H1 (cell line): ENCODE results near the gene CLEC16A. TPM values are rescaled to one million over a fixed set of nuclear protein-coding genes. Genes with fewer than 3 reads are reported as not detected.

Experiments
- CTCF ChIA-PET: fragments of 300-600 bp; sonication (Branson Sonifier 250); formaldehyde crosslinking; loops from one replicate; lab custom pipeline; 2021; ENCODE audit not compliant: partially characterized antibody; lab: Charles Lee
- POLR2A ChIA-PET: fragments of 300-600 bp; sonication (Branson Sonifier 250); formaldehyde crosslinking; loops from one replicate; lab custom pipeline; 2021; ENCODE audit warnings: inconsistent platforms; ENCODE audit not compliant: partially characterized antibody; lab: Charles Lee
- DNase-seq, 2 experiments: peaks; one replicate each; pipeline versions ENCODE4 v3.0.0 to v3.0.0-alpha.2; 2010 to 2022; ENCODE audit warnings: low spot score in 2 of 2, low read depth in 1 of 2, mixed read lengths in 1 of 2
- FAIRE-seq: peaks from 2 replicates; lab custom pipeline; 2011; peaks lifted over from hg19 to GRCh38; lab: Jason Lieb, UNC
- H2AFZ ChIP-seq: 2 replicates; pipeline ENCODE4 v1.8.1; 2012; ENCODE audit warnings: low read length, inconsistent platforms
- H2AK5ac ChIP-seq: 2 replicates; pipeline ENCODE4 v1.6.1; 2013; ENCODE audit warnings: low read depth, low read length
- H2BK120ac ChIP-seq: replicated peaks from 2 replicates; pipeline ENCODE3; 2013; ENCODE audit warnings: low read depth, low read length, inconsistent platforms
- H2BK12ac ChIP-seq: 2 replicates; pipeline ENCODE4 v1.6.1; 2013; ENCODE audit warnings: low read depth, low read length
- H2BK15ac ChIP-seq: 2 replicates; pipeline ENCODE4 v1.6.1; 2013; ENCODE audit warnings: low read length
- H2BK20ac ChIP-seq: 2 replicates; pipeline ENCODE4 v1.6.1; 2013; ENCODE audit warnings: low read length
- H2BK5ac ChIP-seq: 2 replicates; pipeline ENCODE4 v1.6.1; 2013; ENCODE audit warnings: low read depth, low read length
- H3K14ac ChIP-seq: 2 replicates; pipeline ENCODE4 v1.6.1; 2013; ENCODE audit warnings: inconsistent platforms; ENCODE audit not compliant: insufficient read length
- H3K18ac ChIP-seq: 2 replicates; pipeline ENCODE4 v1.6.1; 2013; ENCODE audit warnings: low read length; ENCODE audit errors: extremely low read depth
- H3K23ac ChIP-seq: 2 replicates; pipeline ENCODE4 v1.6.1; 2013; ENCODE audit warnings: inconsistent platforms; ENCODE audit not compliant: insufficient read length
- H3K23me2 ChIP-seq: 2 replicates; pipeline ENCODE4 v1.6.1; 2013; ENCODE audit warnings: low read depth, low read length
- H3K27ac ChIP-seq: 2 replicates; pipeline ENCODE4 v1.6.1; 2011; ENCODE audit warnings: low read depth, low read length, inconsistent platforms
- H3K27me3 ChIP-seq, 4 experiments: replicated peaks in 1 of 4; 1 replicate in 1 of 4; 2 replicates in 3 of 4; pipeline versions ENCODE4 v1.6.1 to v1.8.1; 2011 to 2013; ENCODE audit warnings: low read length in 3 of 4, mild to moderate bottlenecking in 3 of 4, inconsistent platforms in 2 of 4, mixed read lengths in 2 of 4, moderate library complexity in 1 of 4; ENCODE audit not compliant: control insufficient read depth in 3 of 4, insufficient read depth in 3 of 4; ENCODE audit errors: extremely low read depth in 1 of 4
- H3K36me3 ChIP-seq, 4 experiments: 2 replicates each; pipeline versions ENCODE4 v1.6.1 to v1.8.1; 2011 to 2013; ENCODE audit warnings: mild to moderate bottlenecking in 4 of 4, low read length in 3 of 4, moderate library complexity in 2 of 4, control low read depth in 1 of 4, inconsistent platforms in 1 of 4; ENCODE audit not compliant: insufficient read depth in 4 of 4, control insufficient read depth in 2 of 4
- H3K4ac ChIP-seq: replicated peaks from 2 replicates; pipeline ENCODE3; 2013; ENCODE audit warnings: low read length, low read depth, mixed read lengths, inconsistent platforms; ENCODE audit not compliant: insufficient read length
- H3K4me1 ChIP-seq, 4 experiments: replicated peaks in 1 of 4; 1 replicate in 1 of 4; 2 replicates in 3 of 4; pipeline versions ENCODE4 v1.6.1 to v1.8.1; 2011 to 2013; ENCODE audit warnings: low read length in 3 of 4, inconsistent platforms in 2 of 4, mixed read lengths in 1 of 4; ENCODE audit not compliant: insufficient read depth in 4 of 4, control insufficient read depth in 3 of 4
- H3K4me2 ChIP-seq, 2 experiments: 2 replicates each; pipeline versions ENCODE4 v1.6.1 to v1.8.1; 2011 to 2013; ENCODE audit warnings: low read depth in 2 of 2, low read length in 2 of 2, control low read depth in 1 of 2, inconsistent platforms in 1 of 2, mild to moderate bottlenecking in 1 of 2; ENCODE audit not compliant: insufficient read depth in 1 of 2
- H3K4me3 ChIP-seq, 4 experiments: fragments of 200-600, 300-600 bp in 1 of 4; sonication (generic), shearing (Covaris generic), sonication (Bioruptor Twin) in 1 of 4; 2 replicates each; pipeline versions ENCODE4 v1.5.1 to v1.8.1; 2011 to 2016; ENCODE audit warnings: low read length in 4 of 4, low read depth in 3 of 4, control low read depth in 2 of 4, inconsistent platforms in 2 of 4, mild to moderate bottlenecking in 2 of 4, mixed read lengths in 1 of 4, moderate library complexity in 1 of 4; ENCODE audit not compliant: insufficient read depth in 2 of 4; ENCODE audit errors: extremely low read depth in 1 of 4
- H3K56ac ChIP-seq: replicated peaks from 2 replicates; pipeline ENCODE3; 2013; ENCODE audit warnings: low read depth, mild to moderate bottlenecking, mixed read lengths, low read length, inconsistent platforms; ENCODE audit not compliant: insufficient read length
- H3K79me1 ChIP-seq: 2 replicates; pipeline ENCODE4 v1.6.1; 2013; ENCODE audit warnings: low read depth, low read length, control low read depth
- H3K79me2 ChIP-seq, 2 experiments: 2 replicates each; pipeline versions ENCODE4 v1.6.1 to v1.8.1; 2012 to 2013; ENCODE audit warnings: low read length in 2 of 2, mild to moderate bottlenecking in 2 of 2, inconsistent platforms in 1 of 2; ENCODE audit not compliant: insufficient read depth in 2 of 2, control insufficient read depth in 1 of 2
- H3K9ac ChIP-seq, 4 experiments: replicated peaks in 1 of 4; 1 replicate in 1 of 4; 2 replicates in 3 of 4; pipeline versions ENCODE4 v1.6.1 to v1.8.1; 2011 to 2013; ENCODE audit warnings: low read depth in 3 of 4, low read length in 3 of 4, control low read depth in 2 of 4, mild to moderate bottlenecking in 2 of 4, moderate library complexity in 2 of 4, inconsistent platforms in 1 of 4; ENCODE audit errors: extremely low read depth in 1 of 4
- H3K9me3 ChIP-seq, 2 experiments: 2 replicates each; pipeline versions ENCODE4 v1.6.1 to v1.8.1; 2012 to 2013; ENCODE audit warnings: mild to moderate bottlenecking in 2 of 2, moderate library complexity in 2 of 2, control low read depth in 1 of 2, inconsistent platforms in 1 of 2, low read depth in 1 of 2, low read length in 1 of 2, mixed read lengths in 1 of 2; ENCODE audit not compliant: insufficient read depth in 2 of 2
- H4K20me1 ChIP-seq, 2 experiments: replicated peaks in 1 of 2; 2 replicates each; pipeline versions ENCODE3 to v1.8.1; 2011 to 2013; ENCODE audit warnings: inconsistent platforms in 2 of 2, low read length in 2 of 2, mild to moderate bottlenecking in 1 of 2; ENCODE audit not compliant: insufficient read depth in 2 of 2, control insufficient read depth in 1 of 2
- H4K5ac ChIP-seq: 2 replicates; pipeline ENCODE4 v1.6.1; 2013; ENCODE audit warnings: low read length, low read depth, mixed read lengths, inconsistent platforms; ENCODE audit not compliant: insufficient read length
- H4K8ac ChIP-seq: 2 replicates; pipeline ENCODE4 v1.8.0; 2013; ENCODE audit warnings: mild to moderate bottlenecking, moderate library complexity, low read length, inconsistent platforms; ENCODE audit not compliant: insufficient read depth; ENCODE audit errors: extremely low read depth
- H4K91ac ChIP-seq: replicated peaks from 2 replicates; pipeline ENCODE3; 2013; ENCODE audit warnings: low read length, mixed read lengths, inconsistent platforms; ENCODE audit not compliant: insufficient read length
- CBX5 ChIP-seq: fragments of 300-800, 300-1000 bp; sonication (generic); IDR thresholded peaks from 2 replicates; pipeline ENCODE4 v1.7.1; 2016; ENCODE audit warnings: antibody characterized with exemption, low read length, low read depth
- CHD1 ChIP-seq: IDR thresholded peaks from 2 replicates; pipeline ENCODE4 v1.6.1; 2012; ENCODE audit warnings: low read depth, low read length, improper control_type of control experiment
- RBBP5 ChIP-seq: IDR thresholded peaks from 2 replicates; pipeline ENCODE4 v1.7.1; 2012; ENCODE audit warnings: low read depth, mild to moderate bottlenecking, inconsistent platforms, low read length, moderate library complexity, borderline replicate concordance
- RFX5 ChIP-seq: IDR thresholded peaks from 2 replicates; pipeline ENCODE4 v1.6.1; 2011; ENCODE audit warnings: low read depth, low read length, improper control_type of control experiment, borderline replicate concordance
- WGBS, 2 experiments: shearing (Covaris generic) in 1 of 2; methylation state at CpG; one replicate each; pipeline versions ENCODE4 v1.1.6 to v1.1.7; 2013 to 2015; ENCODE audit warnings: low lambda C conversion rate in 2 of 2, mixed read lengths in 2 of 2, inconsistent platforms in 1 of 2, low coverage in 1 of 2, missing lambda C conversion rate in 1 of 2; ENCODE audit not compliant: insufficient replicate concordance in 2 of 2, insufficient coverage in 1 of 2, insufficient read length in 1 of 2; ENCODE audit errors: extremely low coverage in 1 of 2, missing lambda C conversion rate in 1 of 2; 5-methylcytosine and 5-hydroxymethylcytosine counted together
- polyA plus RNA-seq, 7 experiments: library from polyadenylated mRNA; depleted of rRNA in 3 of 7; stranded (reverse) in 5 of 7; unstranded in 2 of 7; fragments of >200 nt in 5 of 7; fragments of 200-250 nt in 2 of 7; gene quantifications; 1 replicate in 5 of 7; 2 replicates in 1 of 7; 4 replicates in 1 of 7; pipeline versions ENCODE4 v1.2.1 to v1.2.3, GENCODE V29; 2011 to 2013; ENCODE audit warnings: missing spikeins in 2 of 7, mixed read lengths in 2 of 7
- total RNA-seq: library from RNA; stranded (reverse); fragmentation: NEBNext Ultra II Directional; extraction: Animal tissue kit (Norgen Biotek cat#: 25700); gene quantifications from 2 replicates; pipeline ENCODE4 v1.2.1, GENCODE V29; 2021

The CLEC16A gene
- total and polyA plus RNA-seq, 2 of the 8 experiments (the other 6 are each of a cell fraction or from before 2014, with no cell fraction given): 7.6 to 19.3 TPM

- Histone ChIP-seq H3K36me3 (no peaks in the 10 kb centered on the region; a peak in 1 of 8 replicates), H2BK5ac (no peak overlapping the region), H2BK15ac (no peak overlapping the region), H3K4me2 (no peak overlapping the region), H3K4me1 (no peaks in the 10 kb centered on the region), H3K18ac (no peak overlapping the region), H4K91ac (no peak overlapping the region), H2BK12ac (no peak overlapping the region), H3K56ac (no peak overlapping the region), H4K20me1 (no peaks in the 10 kb centered on the region), H3K9me3 (no peaks in the 10 kb centered on the region), H3K27me3 (no peaks in the 10 kb centered on the region), H3K4me3 (no peak overlapping the region), H3K9ac (no peak overlapping the region), H3K23ac (no peak overlapping the region), H3K79me1 (no peaks in the 10 kb centered on the region), H3K79me2 (no peaks in the 10 kb centered on the region), H4K8ac (no peak overlapping the region), H3K4ac (no peak overlapping the region), H3K14ac (no peak overlapping the region), H3K23me2 (no peaks in the 10 kb centered on the region; the same call in 1 of the 2 replicates), H3K27ac (no peak overlapping the region), H2AFZ (no peak overlapping the region), H4K5ac (no peak overlapping the region), H2BK120ac (no peak overlapping the region), H2AK5ac (no peak overlapping the region), H2BK20ac (no peak overlapping the region)
- FAIRE-seq: no peak
- POLR2A ChIA-PET: no interaction called here
- WGBS, 2 experiments: 89% methylated on average over 8 of the region's 8 CpGs; no CpG with 5 or more reads in 1 of the 2 experiments
- no peak for DNase-seq
- TF ChIP-seq RBBP5 (no peak), CHD1 (no peak), RFX5 (no peak), CBX5 (no peak)
- CTCF ChIA-PET: interaction anchor here (1.0 to 1.1 kb wide), 2 partner anchors 14 to 36 kb away, joined by 3 read pairs; no protein-coding TSS in a partner anchor
These were observed 186.8 kb downstream of the CLEC16A start for GRCh38 chr16:11130978-11131665.
